A549 (cell line): ENCODE measurements around the gene MEIKIN. TPM values are rescaled to one million over a fixed set of nuclear protein-coding genes. Genes with fewer than 3 reads are reported as not detected.

Experiments used
- ATAC-seq, 2 experiments: fragments of 200-7000 bp in 1 of 2; fragments of >200 bp in 1 of 2; cut with Nextera tagmentation in 1 of 2; cut with Tn5 transposase in 1 of 2; 3 replicates each; pipeline versions ENCODE4 v1.8.0 to v1.9.1; 2018 to 2020; ENCODE audit warnings: mild to moderate bottlenecking in 1 of 2, moderate library complexity in 1 of 2
- CTCF ChIA-PET: fragments of 300-600 bp; sonication (Branson Sonifier 250); formaldehyde crosslinking; extraction: SDS; loops from one replicate; lab custom pipeline; 2021; ENCODE audit warnings: antibody characterized with exemption, inconsistent platforms; lab: Yijun Ruan, JAX
- POLR2A ChIA-PET: fragments of 350-600 bp; formaldehyde crosslinking; extraction: SDS; loops from one replicate; lab custom pipeline; 2021; ENCODE audit warnings: antibody characterized with exemption, inconsistent platforms; lab: Yijun Ruan, JAX
- DNase-seq, 2 experiments: peaks; one replicate each; pipeline versions ENCODE4 v3.0.0 to v3.0.0-alpha.2; 2011 to 2016; ENCODE audit warnings: low read depth in 1 of 2, low spot score in 1 of 2
- FAIRE-seq: peaks from 2 replicates; lab custom pipeline; 2011; peaks lifted over from hg19 to GRCh38; lab: Jason Lieb, UNC
- H3K27ac ChIP-seq, 2 experiments: fragments of >200 bp; sonication (Bioruptor Twin); formaldehyde crosslinking; 3 replicates each; pipeline ENCODE4 v1.5.1; 2016 to 2017
- H3K4me1 ChIP-seq: fragments of >200 bp; sonication (Bioruptor Twin); formaldehyde crosslinking; 3 replicates; pipeline ENCODE4 v1.6.1; 2016
- H3K4me2 ChIP-seq: fragments of >200 bp; sonication (Bioruptor Twin); formaldehyde crosslinking; 3 replicates; pipeline ENCODE4 v1.6.1; 2016
- H3K4me3 ChIP-seq: fragments of >200 bp; sonication (Bioruptor Twin); formaldehyde crosslinking; 3 replicates; pipeline ENCODE4 v1.5.1; 2016
- H3K9me3 ChIP-seq: fragments of >200 bp; sonication (Bioruptor Twin); formaldehyde crosslinking; 3 replicates; pipeline ENCODE4 v1.6.1; 2016
- BHLHE40 ChIP-seq: IDR thresholded peaks from 2 replicates; pipeline ENCODE4 v1.6.1; 2012; ENCODE audit warnings: low read depth, low read length, inconsistent platforms
- CHD2 ChIP-seq: fragments of 150-350 bp; IDR thresholded peaks from 2 replicates; pipeline ENCODE4 v1.6.1; 2014; ENCODE audit warnings: low read length; ENCODE audit not compliant: partially characterized antibody
- CHD4 ChIP-seq: fragments of 200-600 bp; sonication (generic); IDR thresholded peaks from 2 replicates; pipeline ENCODE4 v1.6.1; 2016; ENCODE audit warnings: antibody characterized with exemption, mild to moderate bottlenecking, borderline replicate concordance
- CTCF ChIP-seq: fragments of >200 bp; sonication (Bioruptor Twin); formaldehyde crosslinking; IDR thresholded peaks from 3 replicates; pipeline ENCODE4 v1.5.1; 2016
- E2F6 ChIP-seq: IDR thresholded peaks from 2 replicates; pipeline ENCODE4 v1.6.1; 2012; ENCODE audit warnings: low read depth, borderline replicate concordance
- ESRRA ChIP-seq: fragments of 150-350 bp; IDR thresholded peaks from 2 replicates; pipeline ENCODE4 v1.6.1; 2014; ENCODE audit warnings: mild to moderate bottlenecking, low read length, borderline replicate concordance
- FOSL2 ChIP-seq, 2 experiments: fragments of 450-650 bp in 1 of 2; fragments of >200 bp in 1 of 2; sonication (Bioruptor Twin) in 1 of 2; formaldehyde crosslinking; IDR thresholded peaks; 2 replicates each; pipeline versions ENCODE4 v1.5.0 to v1.6.1; 2016 to 2020; ENCODE audit warnings: mild to moderate bottlenecking in 1 of 2, moderate library complexity in 1 of 2
- FOXS1 ChIP-seq: fragments of 250-450 bp; sonication (Bioruptor Pico); IDR thresholded peaks from 2 replicates; pipeline ENCODE4 v1.5.0; 2020; ENCODE audit warnings: mild to moderate bottlenecking, moderate library complexity
- GATA3 ChIP-seq: IDR thresholded peaks from 2 replicates; pipeline ENCODE4 v1.6.1; 2012; ENCODE audit warnings: borderline replicate concordance
- HES2 ChIP-seq: fragments of >200 bp; sonication (Bioruptor Twin); formaldehyde crosslinking; IDR thresholded peaks from 2 replicates; pipeline ENCODE4 v1.6.1; 2016
- HOXB5 ChIP-seq: fragments of 250-450 bp; sonication (Bioruptor Pico); IDR thresholded peaks from 2 replicates; pipeline ENCODE4 v1.5.0; 2020; ENCODE audit warnings: mild to moderate bottlenecking, moderate library complexity
- JUNB ChIP-seq: fragments of >200 bp; sonication (Bioruptor Twin); formaldehyde crosslinking; IDR thresholded peaks from 2 replicates; pipeline ENCODE4 v1.6.1; 2016
- KDM1A ChIP-seq: fragments of 200-600 bp; sonication (generic); IDR thresholded peaks from 2 replicates; pipeline ENCODE4 v1.6.1; 2016; ENCODE audit warnings: low read depth, mild to moderate bottlenecking
- MAFK ChIP-seq: fragments of 450-650 bp; IDR thresholded peaks from 2 replicates; pipeline ENCODE4 v1.6.1; 2014; ENCODE audit not compliant: partially characterized antibody
- MAX ChIP-seq: IDR thresholded peaks from 2 replicates; pipeline ENCODE4 v1.6.1; 2012
- MAZ ChIP-seq: fragments of 150-350 bp; IDR thresholded peaks from 2 replicates; pipeline ENCODE4 v1.6.1; 2014; ENCODE audit warnings: antibody characterized with exemption, low read depth, low read length, borderline replicate concordance
- MYC ChIP-seq: IDR thresholded peaks from 2 replicates; pipeline ENCODE4 v1.6.1; 2012; ENCODE audit warnings: mild to moderate bottlenecking, inconsistent platforms, low read length, improper control_type of control experiment, borderline replicate concordance
- NR3C1 ChIP-seq: fragments of >200 bp; sonication (Bioruptor Twin); formaldehyde crosslinking; IDR thresholded peaks from 3 replicates; pipeline ENCODE4 v1.6.1; 2017
- PHF8 ChIP-seq: fragments of 200-600 bp; sonication (generic); IDR thresholded peaks from 2 replicates; pipeline ENCODE4 v1.6.1; 2016; ENCODE audit warnings: low read depth, mild to moderate bottlenecking, antibody characterized with exemption, moderate library complexity, borderline replicate concordance
- POLR2A ChIP-seq: IDR thresholded peaks from 2 replicates; pipeline ENCODE4 v1.6.1; 2012; ENCODE audit warnings: mild to moderate bottlenecking, low read length
- RFX5 ChIP-seq: fragments of 450-650 bp; IDR thresholded peaks from 2 replicates; pipeline ENCODE4 v1.7.1; 2014; ENCODE audit warnings: antibody characterized with exemption, mild to moderate bottlenecking, moderate library complexity
- SREBF2 ChIP-seq: fragments of 450-650 bp; IDR thresholded peaks from 2 replicates; pipeline ENCODE4 v1.6.1; 2014; ENCODE audit warnings: mild to moderate bottlenecking, moderate library complexity
- TFCP2L1 ChIP-seq: fragments of 250-450 bp; sonication (Bioruptor Pico); IDR thresholded peaks from 2 replicates; pipeline ENCODE4 v1.5.0; 2021; ENCODE audit warnings: mild to moderate bottlenecking
- ZC3H11A ChIP-seq: fragments of 450-650 bp; IDR thresholded peaks from 2 replicates; pipeline ENCODE4 v1.6.1; 2014; ENCODE audit warnings: antibody characterized with exemption, mild to moderate bottlenecking
- WGBS: methylation state at CpG from one replicate; pipeline ENCODE4 v1.1.6; 2017; ENCODE audit errors: missing lambda C conversion rate; 5-methylcytosine and 5-hydroxymethylcytosine counted together
- polyA plus RNA-seq, 4 experiments: library from polyadenylated mRNA; depleted of rRNA in 3 of 4; stranded (reverse); fragments of >200 nt; fragmentation: RNase III in 1 of 4; extraction: RNeasy Plus Mini Kit Qiagen cat#74134 plus additional on column Dnase treatment in 1 of 4; gene quantifications; 2 replicates in 3 of 4; 3 replicates in 1 of 4; pipeline ENCODE4 v1.2.3, GENCODE V29; 2011 to 2017

MEIKIN gene
- polyA plus RNA-seq, 2 of the 4 experiments (the other 2 are of a cell fraction), result not detected

GRCh38 chr5:131990716-131991115 is 45.3 kb upstream of the MEIKIN start:
- ChIA-PET CTCF (interaction anchor here (0.9 to 4.1 kb wide), 2 partner anchors 16 to 37 kb away, joined by 3 to 22 read pairs; no protein-coding TSS in a partner anchor), POLR2A (no interaction called here)
- no peaks in the 10 kb centered on the region for H3K9me3 ChIP-seq
- FAIRE-seq (no peak), DNase-seq (no peak), ATAC-seq (no peak)
- H3K4me3 ChIP-seq, result no peak overlapping the region
- H3K4me1 ChIP-seq, result no peaks in the 10 kb centered on the region
- no peak overlapping the region for H3K27ac ChIP-seq
- H3K4me2 ChIP-seq, result no peak overlapping the region
- WGBS, result 81% methylated on average over 10 of the region's 13 CpGs
- no peak for TF ChIP-seq HOXB5 (CRISPR knock-in tag)
- TF ChIP-seq JUNB, result no peak
- no peak for TF ChIP-seq NR3C1
- TF ChIP-seq TFCP2L1 (CRISPR knock-in tag), result no peak
- TF ChIP-seq MAFK, result no peak
- TF ChIP-seq, all 56 proteins: peak for 0

- H3K4me2 ChIP-seq, result no peak overlapping the region
- H3K4me3 ChIP-seq, result no peak overlapping the region
- CTCF ChIA-PET, result no interaction called here
- ATAC-seq (no peak), FAIRE-seq (no peak)
- H3K27ac ChIP-seq, result no peak overlapping the region
- H3K4me1 ChIP-seq, result no peaks in the 10 kb centered on the region
- H3K9me3 ChIP-seq, result no peaks in the 10 kb centered on the region
- WGBS, result 64% methylated on average over 6 of the region's 6 CpGs
- POLR2A ChIA-PET, result no interaction called here
- no peak for TF ChIP-seq BHLHE40
- no peak for TF ChIP-seq SREBF2
- no peak for TF ChIP-seq ESRRA
- no peak for TF ChIP-seq MAZ
- no peak for TF ChIP-seq MAX
- no peak for TF ChIP-seq CTCF
- no peak for TF ChIP-seq CHD2
- TF ChIP-seq ZC3H11A, result no peak
- no peak for TF ChIP-seq PHF8
- no peak for TF ChIP-seq KDM1A
- TF ChIP-seq, all 56 proteins: peak for 0
- no peak for DNase-seq
Measured at GRCh38 chr5:131988601-131989000, 43.1 kb upstream of the MEIKIN start.

GRCh38 chr5:131987251-131987650 is 41.8 kb upstream of the MEIKIN start:
- TF ChIP-seq KDM1A (no peak), FOSL2 (IDR thresholded peaks at IDR 0.05) (no peak), FOSL2 (CRISPR knock-in tag; IDR thresholded peaks at IDR 0.05) (no peak), RFX5 (no peak), MYC (no peak), E2F6 (no peak), ESRRA (no peak), BHLHE40 (no peak), CHD4 (no peak), HES2 (no peak), POLR2A (no peak), MAFK (no peak), FOXS1 (CRISPR knock-in tag) (no peak), GATA3 (no peak), CTCF (no peak)
- FAIRE-seq, result no peak
- Histone ChIP-seq H3K4me3 (no peak overlapping the region), H3K27ac (no peak overlapping the region), H3K4me1 (no peaks in the 10 kb centered on the region), H3K4me2 (no peak overlapping the region), H3K9me3 (no peaks in the 10 kb centered on the region)
- 41% methylated on average over 2 of the region's 3 CpGs for whole genome bisulfite sequencing
- ChIA-PET CTCF (interaction anchor here (0.6 to 1.4 kb wide), 2 partner anchors 15 to 78 kb away, joined by 3 to 4 read pairs; no protein-coding TSS in a partner anchor), POLR2A (interaction anchor here (0.5 kb wide), 1 partner anchor 528 kb away, joined by 3 read pairs; no protein-coding TSS in a partner anchor)
- no peak for ATAC-seq
- no peak for DNase-seq
